NCI-H446 treated with DMSO at 0.1 percent for 48 hours (cell line): ENCODE results near the gene ATR.
"Not testable (repeated sequence)": the region's sequence is repeated elsewhere in the genome, so short reads cannot be mapped to it uniquely, and the experiment has no call there.

Source experiments
- DNase-seq: peaks from one replicate; lab custom pipeline; 2025; lab: John Stamatoyannopoulos, UW

The ATR gene

DNA sequence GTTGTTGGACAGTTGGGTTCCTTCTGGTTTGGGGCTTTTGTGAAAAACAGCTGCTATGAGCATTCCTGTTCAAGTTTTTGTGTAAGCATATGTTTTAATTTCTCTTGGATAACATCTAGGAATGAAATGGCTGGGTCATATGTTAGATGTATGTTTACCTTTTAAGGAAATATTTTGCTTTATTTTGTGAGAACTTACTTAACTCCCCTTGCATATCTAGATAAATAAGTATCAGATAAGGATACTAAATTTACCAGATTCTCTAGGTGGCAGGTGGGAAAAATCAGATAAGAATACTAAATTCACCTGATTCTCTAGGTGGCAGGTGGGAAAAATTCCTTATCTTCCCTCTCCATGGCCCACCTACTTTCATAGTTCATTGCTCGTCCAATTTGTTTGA lies 16.6 kb upstream of the ATR start:
- no peak for DNase-seq

DNA sequence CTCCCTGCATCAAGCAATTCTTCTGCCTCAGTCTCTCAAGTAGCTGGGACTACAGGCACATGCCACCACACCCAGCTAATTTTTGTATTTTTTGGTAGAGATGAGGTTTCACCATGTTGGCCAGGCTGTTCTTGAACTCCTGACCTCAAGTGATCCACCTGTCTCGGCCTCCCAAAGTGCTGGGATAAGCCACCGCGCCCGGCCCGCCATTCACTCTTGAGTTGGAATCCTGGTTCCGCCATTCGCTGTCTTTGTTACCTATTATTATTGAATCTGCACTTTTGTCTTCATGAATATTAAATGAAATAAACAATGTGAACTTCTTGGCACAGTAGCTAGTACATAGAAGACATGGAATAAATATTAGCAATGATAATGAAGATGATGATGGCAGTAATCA lies 13.7 kb upstream of the ATR start:
- not testable (repeated sequence) for DNase-seq

DNA sequence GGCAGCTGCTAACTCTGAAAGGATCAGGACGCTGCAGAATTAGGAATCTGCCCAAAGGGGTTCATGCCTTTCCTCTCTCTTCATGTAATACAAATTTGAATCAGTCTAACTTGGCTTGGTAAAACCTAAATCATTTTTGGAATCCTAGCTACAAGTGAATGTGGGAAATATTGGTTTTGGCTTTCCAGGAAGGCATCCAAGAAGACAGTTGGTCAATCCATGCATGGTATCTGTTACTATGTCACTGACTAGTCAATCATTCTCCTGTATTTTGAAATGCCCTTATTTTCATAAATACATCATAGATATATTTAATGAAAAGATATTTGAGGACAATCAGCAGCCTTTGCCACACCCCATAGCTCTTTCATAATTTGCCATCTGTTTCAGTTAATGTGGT lies 10.2 kb upstream of the ATR start:
- no peak for DNase-seq

- DNase-seq = peak; percentile 54
These were observed 8.4 kb upstream of the ATR start for GRCh38 chr3:142586803-142587406.

- DNase-seq = not testable (repeated sequence)
These were observed 2.5 kb upstream of the ATR start for GRCh38 chr3:142581070-142581469.

DNA sequence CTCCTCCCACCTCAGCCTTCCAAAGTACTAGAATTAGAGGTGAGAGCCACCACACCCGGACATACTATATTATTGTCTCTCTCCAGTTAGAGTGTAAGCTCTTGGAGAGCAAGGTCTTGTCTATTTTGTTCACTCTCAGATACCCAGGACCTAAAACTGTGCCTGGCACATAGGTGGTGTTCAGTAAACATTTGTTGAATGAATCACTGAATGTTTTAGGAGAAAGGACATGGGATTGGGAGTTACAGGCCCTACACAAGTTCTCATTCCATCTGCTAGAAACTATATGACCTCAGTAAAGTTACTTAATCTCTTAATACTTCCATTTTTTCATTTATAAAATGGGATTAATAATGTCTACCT lies 1.5 kb upstream of the ATR start:
- DNase-seq = no peak

- DNase-seq = no peak
These were observed 721 bp downstream of the ATR start for GRCh38 chr3:142577696-142578328.

DNA sequence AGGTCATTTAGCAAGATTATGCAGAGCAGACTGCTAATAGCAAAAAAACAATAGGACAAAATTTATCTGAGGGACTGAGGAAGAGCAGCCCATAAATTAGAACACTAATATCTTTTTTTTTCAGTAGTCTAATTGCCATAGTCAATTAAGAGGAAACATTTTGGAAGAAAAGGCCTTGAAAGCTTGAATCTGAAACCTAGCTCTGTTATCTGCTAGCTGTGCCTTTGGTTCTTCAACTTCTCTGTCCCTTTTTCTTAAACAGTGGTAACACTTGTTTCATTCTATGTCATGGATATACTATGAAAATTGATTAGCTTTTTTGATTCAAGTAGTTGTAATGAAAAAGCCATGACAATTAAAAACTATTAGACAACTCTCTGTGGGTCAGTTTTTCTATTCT lies 1.7 kb downstream of the ATR start:
- DNase-seq = no peak

GRCh38 chr3:142574665-142575064 lies 3.9 kb downstream of the ATR start:
- no peak for DNase-seq

DNA sequence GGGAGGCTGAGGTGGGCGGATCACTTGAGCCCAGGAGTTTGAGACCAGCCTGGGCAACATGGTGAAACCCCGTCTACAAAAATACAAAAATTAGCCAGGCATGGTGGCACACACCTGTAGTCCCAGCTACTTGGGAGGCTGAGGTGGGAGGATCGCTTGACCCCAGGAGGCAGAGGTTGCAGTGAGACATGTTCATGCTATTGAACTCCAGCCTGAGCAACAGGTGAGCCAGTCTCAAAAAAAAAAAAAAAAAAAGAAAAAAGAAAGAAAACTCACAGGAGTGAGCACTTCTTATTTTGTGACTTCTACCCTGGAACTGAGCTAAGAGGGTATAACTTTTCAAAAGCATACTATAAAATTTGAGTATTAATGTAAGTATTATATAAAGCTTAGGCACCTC lies 4.3 kb downstream of the ATR start:
- DNase-seq = not testable (repeated sequence)

DNA sequence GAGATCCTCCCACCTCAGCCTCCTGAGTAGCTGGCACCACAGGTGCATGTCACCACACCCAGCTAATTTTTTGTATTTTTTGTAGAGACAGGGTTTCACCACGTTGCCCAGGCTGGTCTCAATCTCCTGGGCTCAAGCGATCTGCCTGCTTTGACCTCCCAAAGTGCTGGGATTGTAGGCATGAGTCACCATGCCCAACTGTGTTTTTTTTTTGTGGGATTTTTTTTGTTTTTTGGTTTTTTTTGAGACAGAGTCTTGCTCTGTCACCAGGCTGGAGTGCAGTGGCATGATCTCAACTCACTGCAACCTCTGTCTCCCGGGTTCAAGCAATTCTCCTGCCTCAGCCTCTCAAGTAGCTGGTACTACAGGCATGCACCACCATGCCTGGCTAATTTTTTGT lies 9.1 kb downstream of the ATR start:
- not testable (repeated sequence) for DNase-seq

GRCh38 chr3:142568393-142569017 lies 10.0 kb downstream of the ATR start:
- DNase-seq = no peak

DNA sequence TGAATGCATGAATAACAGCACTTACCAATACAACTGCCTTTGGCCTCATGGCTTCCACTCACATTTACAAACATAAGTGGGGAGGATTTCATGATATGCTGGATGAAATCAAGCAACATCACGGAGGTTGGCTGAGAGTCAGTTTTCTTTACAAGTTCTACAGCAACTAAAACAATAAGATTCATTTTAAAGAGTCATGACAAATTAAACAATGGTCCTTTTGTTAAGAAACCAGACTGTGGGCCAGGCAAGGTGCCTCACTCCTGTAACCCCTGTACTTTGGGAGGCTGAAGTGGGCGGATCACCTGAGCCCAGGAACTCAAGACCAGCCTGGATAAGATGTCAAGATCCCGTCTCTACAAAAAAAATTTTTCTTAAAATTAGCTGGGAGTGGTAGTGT lies 12.4 kb downstream of the ATR start:
- no peak for DNase-seq

DNA sequence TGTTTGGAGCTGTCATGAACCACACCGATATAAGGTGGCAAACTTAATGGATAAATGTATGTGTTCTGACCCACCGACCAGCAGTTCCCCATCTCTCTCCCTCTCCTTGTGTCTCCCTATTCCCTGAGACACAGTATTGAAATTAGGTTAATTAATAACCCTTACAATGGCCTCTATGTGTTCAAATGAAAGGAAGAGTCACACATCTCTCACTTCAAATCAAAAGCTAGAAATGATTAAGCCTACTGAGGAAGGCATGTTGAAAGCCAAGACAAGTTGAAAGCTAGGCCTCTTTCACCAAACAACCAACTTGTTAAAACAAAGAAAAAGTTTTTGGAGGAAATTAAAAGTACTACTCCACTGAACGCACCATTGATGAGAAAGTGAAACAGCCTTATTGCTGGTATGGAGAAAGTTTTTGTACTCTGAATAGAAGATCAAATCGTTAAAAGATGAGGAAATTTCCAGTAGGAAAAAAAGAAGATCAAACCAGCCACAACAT lies 15.0 kb downstream of the ATR start:
- DNase-seq = no peak

GRCh38 chr3:142560118-142560517 lies 18.4 kb downstream of the ATR start:
- DNase-seq = no peak

- DNase-seq = no peak
These were observed 24.8 kb downstream of the ATR start for GRCh38 chr3:142553741-142554140.

DNA sequence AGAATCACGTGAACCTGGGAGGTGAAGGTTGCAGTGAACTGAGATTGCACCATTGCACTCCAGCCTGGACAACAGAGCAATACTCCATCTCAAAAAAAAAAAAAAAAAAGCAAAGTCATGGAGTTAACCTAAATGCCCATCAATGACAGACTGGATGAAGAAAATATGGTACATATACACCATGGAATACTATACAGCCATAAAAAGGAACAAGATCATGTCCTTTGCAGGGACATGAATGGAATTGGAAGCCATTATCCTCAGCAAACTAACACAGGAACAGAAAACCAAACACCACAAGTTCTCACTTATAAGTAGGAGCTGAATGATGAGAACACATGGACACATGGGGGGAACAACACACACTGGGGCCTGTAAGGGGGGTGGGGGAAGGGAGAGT lies 26.0 kb downstream of the ATR start:
- not testable (repeated sequence) for DNase-seq

DNA sequence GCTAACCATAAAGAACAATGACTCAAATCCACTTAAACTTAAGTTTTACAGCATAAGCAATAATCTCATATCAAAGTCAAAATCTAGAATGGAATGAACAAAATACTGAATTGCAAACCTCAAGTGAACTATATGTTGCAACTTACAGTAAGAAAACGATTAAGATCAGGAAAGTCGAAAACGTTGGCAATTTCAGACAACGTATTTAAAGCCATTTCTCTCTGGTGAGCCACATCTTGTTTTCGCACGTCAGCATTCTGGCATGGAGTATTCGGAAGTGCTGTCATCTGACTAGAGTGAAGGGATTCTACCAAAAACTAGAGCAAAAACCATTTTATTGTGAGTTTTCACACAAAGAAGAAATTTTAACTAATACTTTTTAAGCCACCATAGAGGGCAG lies 28.5 kb downstream of the ATR start:
- DNase-seq = no peak

DNA sequence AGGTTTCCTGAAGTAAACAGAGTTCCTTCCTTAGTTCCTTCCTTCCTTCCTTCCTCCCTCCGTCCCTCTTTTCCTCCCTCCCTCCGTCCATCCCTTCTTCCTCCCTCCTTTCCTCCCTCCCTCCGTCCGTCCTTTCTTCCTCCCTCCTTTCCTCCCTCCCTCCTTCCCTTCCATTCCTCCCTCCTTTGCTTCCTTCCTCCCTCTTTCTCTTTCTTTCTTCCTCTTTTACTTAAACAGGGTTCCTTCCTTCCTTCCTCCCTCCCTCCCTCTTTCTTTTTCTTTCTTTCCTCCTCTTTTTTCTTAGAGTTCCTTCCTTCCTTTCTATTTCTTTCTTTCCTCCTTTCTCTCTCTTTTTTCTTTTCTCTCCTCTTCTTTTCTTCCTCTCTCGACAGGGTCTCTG lies 35.2 kb downstream of the ATR start:
- no peak for DNase-seq

DNA sequence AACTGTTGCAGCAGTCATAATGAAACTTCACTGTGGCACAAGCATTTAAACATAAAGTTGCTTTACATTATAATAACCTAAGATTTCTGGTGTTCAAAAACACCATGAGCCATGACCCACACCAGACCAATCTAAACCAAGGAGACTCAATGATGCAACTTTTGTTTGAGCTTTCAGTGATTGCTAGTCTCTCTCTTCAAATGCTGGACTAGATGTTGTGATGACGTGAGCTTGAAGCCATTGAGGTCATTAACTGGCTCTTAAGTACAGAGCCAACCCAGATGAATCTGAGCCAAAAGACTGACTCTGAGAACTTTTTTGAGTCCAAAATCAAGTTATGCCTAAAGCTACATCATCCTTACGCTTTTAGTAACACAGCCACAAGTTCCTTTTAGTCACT lies 36.5 kb downstream of the ATR start:
- no peak for DNase-seq

GRCh38 chr3:142536519-142536918 lies 42.0 kb downstream of the ATR start:
- no peak for DNase-seq

DNA sequence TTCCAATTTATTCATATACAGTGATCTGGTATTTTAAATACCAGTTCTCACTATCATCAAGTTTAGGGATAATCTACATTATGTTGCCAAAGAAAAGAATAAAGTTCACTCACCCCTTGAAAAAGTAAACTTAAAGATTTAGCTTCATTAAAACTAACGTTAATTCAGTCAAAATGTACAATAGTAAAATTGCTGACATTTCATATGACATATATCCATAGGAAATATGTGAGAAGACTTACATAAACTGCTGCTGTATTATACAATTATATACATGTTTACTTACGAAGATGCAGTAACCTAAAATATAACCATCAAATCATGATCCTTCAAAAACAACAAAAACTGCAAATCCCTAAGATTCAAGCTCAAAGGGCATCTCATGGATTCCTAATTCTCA lies 44.0 kb downstream of the ATR start:
- DNase-seq = no peak

DNA sequence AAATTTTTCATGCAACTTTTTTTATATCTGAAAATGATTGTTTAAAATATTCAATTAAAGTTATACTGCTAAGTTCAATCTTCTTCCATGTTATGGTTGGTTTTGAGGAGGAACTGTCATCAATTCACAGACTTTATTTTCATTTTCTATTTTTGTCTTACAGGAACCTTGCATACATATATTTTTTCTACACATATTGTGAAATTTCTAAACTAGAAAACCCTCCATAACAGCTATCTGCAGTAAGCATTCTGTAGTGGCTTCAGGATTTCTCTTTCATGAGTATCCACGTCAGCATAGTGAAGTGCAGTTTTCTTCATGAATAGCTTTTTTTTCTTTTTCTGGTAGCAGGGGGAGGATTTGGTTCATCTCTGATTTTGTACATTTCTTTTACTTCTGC lies 48.2 kb downstream of the ATR start:
- DNase-seq = no peak
